GM21381 (cell line): ENCODE measurements around the gene TOMM6.
A peak's percentile ranks its signal among the peaks of the same experiment; 100 is the strongest.
"Not testable (repeated sequence)": the region's sequence is repeated elsewhere in the genome, so short reads cannot be mapped to it uniquely, and the experiment has no call there.

Source experiments
- ATAC-seq: cut with Tn5 transposase; IDR thresholded peaks from one replicate; pipeline ENCODE4 v1.9.1; 2021; ENCODE audit warnings: mild to moderate bottlenecking, moderate library complexity; ENCODE audit not compliant: unreplicated experiment

The TOMM6 gene

DNA sequence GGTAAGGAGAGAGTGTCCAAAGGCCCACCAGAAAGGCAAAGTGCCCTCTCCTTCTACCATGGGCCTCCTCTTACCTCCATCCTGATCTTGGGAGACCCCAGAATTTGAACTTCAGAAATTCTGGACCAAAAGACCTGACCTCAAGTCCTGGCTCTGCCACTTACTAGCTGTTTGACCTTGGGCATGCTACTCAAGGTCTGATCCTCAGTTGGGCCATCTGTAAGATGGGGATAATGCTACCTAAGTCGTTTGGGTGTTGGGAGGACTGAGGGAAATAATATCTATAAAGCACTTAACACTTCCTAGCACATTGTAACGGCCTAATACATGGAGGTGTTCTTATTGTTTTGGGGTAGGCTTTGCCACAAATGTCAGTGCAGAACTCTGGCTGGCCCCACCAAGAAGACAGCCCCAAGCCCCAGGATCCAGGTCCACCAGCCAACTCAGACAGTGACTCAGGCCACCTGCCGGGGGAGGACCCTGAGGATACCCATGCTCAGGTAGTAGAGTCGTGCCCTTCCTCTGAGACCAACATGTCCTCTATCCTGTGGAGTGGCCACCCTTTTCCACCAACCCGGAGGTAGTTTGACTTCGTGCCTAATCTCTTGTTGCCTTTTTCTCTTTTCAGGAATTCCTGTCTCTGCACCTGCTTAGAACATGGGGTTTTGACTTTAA is 4.3 kb upstream of the TOMM6 start:
- no peak for ATAC-seq

DNA sequence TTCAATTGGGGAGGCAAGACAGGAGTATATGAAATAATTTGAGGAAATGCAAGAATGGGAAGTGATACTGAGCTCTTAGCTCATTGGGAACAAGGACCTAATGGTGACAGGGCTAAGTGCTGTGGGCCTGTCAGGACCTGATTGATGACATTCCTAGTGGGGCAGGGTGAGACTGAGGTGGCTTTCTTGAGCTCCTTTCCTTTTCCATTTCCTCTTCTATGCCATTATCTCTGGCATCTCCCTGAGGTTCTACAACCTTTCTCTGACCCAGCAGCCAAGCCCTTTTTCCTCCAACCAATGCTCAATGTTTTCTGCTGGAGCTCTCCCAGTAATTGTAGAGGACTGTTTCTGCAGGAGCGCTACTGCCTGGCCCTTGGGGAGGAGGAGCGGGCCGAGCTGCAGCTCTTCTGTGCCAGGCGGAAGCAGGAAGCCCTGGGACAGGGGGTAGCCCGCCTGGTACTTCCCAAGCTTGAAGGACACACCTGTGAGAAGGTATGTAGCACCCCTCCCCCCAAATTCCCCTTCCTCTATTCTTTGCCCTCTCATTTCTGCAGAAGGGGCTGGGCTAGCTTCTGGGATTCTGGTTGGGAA is 2.8 kb upstream of the TOMM6 start:
- ATAC-seq, result no peak

DNA sequence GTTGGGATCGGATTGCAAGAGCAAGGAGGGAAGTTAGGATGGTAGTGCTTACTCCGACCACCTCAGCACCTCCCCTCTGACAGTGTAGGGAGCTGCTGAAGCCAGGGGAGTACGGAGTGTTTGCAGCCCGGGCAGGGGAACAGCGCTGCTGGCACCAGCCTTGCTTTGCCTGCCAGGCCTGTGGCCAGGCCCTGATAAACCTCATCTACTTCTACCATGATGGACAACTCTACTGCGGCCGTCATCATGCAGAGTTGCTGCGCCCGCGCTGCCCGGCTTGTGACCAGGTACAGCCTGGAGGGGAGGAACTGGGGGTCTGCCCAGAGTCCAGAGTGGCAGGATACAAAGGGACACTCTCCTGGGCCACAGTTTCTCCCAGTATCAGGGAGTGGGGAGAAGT is 2.2 kb upstream of the TOMM6 start:
- ATAC-seq, result no peak

DNA sequence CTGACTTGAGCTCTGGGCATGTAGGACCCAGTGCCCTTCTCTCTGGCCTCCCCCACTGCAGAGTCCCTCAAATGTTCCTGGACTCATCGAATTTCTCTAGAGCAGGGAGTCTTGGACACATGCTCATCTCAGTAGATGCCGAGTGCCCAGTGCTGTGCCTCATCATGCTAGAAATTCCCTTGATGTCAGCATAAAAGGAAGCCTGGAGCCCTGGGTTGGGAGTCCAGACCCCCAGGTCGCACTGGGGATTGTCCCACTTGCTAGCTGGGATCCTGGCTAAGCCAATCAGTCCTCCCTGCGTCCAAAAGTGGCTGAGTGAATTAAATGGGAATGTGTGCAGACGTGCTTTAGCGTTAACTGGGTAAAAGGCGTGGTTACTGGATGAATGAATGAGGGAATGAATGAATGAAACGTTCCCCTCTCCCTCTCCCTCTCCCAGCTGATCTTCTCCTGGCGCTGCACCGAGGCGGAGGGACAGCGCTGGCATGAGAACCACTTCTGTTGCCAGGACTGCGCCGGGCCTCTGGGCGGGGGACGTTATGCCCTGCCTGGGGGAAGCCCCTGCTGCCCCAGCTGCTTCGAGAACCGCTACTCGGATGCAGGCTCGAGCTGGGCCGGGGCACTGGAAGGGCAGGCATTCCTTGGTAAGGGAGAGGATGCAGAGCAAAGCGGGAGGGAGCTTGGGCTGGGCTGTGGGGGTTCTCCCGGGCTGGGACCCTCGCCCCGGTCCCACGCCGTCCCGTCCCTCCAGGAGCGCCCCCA is 1.6 kb upstream of the TOMM6 start:
- ATAC-seq, result no peak

DNA sequence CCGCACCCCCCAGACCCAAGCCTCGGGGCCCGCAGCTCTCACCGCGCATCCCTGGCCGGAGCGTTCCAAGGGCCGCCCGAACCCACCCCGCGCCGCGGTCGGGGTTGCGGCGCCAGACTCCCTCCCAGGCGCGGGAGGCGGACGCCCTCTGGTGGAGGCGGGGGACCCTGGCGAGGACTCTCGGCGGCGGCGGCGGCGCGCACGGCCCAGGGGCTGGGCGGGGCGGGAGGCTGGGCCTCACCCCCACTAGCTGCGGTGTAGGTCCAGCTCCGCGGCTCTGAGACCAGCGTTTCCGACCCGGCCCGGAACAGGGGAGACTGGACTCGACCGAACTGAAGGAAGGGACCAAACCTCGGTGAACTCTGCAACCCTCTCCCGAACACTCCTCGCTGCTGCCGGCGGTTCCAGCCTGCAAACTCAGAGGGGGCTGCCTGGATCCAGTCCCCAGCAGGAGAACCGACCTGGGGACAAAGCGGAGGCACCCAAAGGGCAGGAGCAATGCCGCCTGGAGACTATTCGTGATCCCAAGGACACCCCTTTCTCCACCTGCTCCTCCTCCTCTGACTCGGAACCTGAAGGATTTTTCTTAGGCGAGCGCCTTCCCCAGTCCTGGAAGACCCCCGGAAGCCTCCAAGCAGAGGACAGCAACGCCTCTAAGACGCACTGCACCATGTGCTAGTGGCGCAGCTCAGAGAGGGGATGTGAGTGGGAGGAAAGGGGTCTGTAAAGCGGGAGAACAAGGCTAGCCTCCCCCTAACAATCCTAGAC is 859 bp upstream of the TOMM6 start:
- ATAC-seq, result peak; percentile 57

DNA sequence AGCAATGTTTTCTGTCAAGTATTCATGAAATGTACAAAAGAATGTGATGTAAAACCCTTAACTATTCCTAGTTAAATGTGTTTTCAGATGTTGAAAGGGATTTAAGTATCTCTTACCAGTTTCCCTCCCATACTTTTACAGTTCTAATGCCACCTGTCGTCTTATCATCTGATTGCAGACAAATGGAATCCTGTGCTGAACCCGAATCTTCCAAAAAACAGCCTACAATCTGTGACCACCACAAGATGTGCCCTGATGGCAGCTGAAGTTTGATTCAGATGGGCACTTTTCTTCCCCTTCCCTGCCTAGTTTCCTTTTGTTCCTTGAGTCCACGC is 1.9 kb downstream of the TOMM6 start:
- no peak for ATAC-seq

DNA sequence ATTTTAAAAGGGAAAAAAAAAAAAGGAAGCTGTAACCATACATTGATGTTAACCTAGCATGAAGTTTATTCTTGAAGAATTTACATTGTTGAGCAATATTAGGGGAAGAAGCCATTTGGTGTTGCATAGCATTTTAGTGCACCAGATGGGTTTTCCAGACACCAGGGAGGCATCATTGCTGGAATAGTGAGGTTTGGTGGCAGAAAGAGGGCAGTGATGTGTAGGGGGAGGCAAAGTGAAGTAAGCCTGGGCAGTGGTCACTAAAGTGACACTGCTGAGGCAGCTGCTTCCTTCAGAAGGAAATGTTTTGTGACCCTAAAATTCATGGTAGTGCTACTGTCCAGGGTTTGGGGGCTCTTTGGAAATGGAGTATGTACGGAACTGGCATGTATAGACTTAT is 2.6 kb downstream of the TOMM6 start:
- ATAC-seq, result no peak

DNA sequence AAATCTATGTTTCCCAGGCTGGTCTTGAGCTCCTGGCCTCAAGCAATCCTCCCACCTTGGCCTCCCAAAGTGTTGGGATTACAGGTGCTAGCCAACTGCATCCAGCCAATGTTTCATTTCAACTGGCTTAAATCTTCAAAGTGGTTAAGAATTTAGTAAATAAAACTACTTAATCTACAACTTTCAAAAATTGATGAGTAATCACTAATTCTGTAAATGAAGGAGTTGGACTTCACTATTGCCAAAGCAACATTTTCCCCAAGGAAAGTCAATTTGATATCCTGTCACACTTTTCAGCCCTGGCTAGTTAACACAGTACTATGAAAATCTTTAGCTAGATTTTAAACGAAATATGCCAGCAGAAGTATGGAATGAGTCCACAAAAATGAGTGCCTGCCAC is 3.8 kb downstream of the TOMM6 start:
- no peak for ATAC-seq

DNA sequence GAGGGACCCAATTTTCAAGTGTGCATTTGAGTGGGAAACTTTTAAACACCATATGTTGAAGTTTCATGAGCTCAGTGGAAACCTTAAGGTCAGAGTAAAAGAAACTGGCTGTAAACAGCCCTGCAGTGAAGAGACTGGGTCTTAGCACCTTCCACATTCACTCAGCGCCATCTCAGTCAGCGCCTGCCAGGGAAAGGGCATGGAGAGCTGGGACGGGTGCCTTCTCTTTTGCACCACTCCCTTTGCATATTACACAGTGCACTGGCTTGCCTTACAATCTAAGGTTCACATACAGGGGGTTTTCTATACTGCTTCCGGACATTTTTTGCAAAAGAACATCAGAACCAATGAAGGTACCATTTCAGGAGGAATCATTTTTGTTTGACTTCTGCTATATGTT is 4.5 kb downstream of the TOMM6 start:
- ATAC-seq, result no peak

DNA sequence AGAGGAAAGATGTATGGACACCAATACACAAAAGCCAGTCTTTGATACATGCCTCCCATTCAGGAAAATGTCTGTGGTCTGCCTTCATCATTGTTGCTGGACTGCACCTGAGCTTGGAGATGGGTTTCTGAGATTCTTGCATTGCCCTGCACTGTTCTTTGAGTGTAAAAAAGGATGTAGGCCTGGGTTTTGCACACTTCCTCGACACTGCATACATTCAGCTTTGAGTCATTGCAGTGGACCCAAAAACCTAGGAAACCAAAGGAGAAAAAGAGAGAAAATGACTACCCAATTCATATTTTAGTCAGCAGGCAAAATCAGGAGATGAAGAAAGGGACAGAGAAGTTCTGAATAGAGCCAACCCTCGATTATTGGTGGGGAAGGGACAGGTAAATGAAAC is 9.0 kb downstream of the TOMM6 start:
- no peak for ATAC-seq

DNA sequence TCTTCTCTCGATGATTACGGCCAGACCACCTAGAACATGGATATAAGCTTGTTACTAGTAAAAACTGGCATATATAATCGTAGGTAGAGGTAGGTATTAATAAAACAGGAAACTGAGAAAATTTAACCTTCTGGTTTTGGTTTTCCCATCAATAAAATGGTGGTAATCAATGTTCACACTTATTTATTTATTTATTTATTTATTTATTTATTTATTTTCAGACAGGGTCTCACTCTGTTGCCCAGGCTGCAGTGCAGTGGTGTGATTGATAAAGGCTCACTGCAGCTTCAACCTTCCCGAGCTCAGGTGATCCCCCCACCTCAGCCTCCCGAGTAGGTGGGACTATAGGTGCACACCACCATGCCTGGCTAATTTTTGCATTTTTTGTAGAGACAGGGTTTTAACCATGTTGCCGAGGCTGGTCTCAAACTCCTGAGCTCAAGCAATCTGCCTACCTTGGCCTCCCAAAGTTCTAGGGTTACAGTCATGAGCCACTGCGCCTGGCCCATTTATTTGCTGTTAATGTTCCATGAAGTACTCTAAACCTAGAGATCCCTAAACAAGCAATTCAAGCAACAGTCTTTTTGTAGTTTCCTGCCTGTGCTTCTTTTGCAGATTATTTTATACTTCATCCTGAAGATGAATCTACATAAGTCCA is 11.5 kb downstream of the TOMM6 start:
- ATAC-seq, result no peak

DNA sequence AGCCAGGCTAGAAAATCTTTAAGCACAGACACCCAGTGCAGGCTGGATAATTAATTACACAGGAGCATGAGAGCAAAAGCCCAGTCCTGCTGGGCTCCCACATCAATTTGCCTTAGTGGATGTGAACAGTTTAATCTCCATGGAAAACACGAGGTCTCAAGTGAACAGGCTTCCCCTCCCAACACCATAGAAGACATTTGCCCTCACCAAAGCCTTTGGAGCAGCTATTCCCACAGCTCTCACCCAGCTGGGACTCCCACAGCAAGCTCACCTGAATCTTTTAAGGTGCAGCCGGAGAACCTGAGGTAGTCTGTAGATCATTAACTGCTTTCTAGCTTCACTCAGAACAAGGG is 12.0 kb downstream of the TOMM6 start:
- ATAC-seq, result no peak

DNA sequence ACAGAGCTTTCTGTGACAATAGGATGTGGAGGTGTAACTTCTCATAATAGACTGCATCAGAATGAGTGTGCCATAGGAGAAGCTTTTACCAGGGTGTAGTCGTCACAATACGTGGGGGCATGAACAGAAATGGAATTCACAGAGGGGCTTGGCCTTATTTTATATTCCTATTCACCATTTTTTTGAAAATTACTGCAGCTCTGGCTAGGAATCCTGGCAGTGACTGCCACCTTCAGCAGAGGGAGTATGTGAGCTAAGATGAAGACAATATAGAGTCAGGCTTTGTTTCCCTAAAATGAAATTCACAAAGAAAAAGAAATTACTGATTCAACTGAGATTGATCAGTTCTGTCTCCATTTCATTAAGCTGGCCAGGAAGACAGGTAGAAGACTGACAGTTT is 13.9 kb downstream of the TOMM6 start:
- no peak for ATAC-seq

DNA sequence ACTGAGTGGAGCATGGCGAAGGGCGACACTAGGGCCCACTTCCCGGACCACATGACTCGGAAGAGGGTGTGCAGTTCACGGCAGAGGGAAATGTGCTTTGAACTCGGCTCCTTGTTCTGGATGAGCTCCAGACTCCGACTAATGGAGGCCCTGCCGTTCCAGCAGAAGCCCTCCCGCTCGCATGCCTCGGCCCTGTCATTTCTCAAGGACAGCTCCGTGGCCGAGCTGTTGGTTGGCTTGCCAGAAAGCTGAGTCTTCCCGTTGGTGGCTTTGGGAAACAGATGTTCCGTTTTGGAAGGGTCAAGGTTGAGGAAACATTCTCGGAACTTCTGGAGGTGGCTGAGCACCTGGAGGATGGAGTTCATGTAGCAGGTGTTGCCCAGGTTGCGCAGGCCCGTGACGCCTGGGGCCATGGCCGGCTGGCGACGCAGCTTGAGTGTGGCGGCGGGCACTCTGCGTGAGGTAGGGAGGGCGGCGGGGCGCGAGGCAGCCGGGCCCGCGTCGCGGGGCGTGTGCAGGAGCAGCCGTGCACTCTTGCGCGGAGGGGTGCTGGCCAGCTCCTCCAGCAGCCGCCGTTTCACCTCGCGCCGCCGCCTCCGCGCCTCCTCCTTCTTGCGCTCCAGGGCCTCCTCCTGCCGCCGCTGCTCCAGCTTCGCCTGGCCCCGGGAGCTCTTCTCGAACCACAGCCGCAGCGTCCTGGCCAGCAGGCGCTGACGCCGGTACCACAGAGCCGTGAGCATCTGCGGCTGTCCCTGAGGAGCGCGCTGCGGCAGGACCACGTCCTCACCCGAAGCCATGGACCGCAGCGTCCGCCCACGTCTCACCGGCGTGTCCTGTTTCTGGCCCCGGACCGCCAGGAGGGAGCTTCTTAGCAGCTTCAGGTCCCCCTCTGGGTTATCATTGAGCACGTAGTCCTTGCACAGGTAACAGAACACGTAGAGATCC is 18.6 kb downstream of the TOMM6 start:
- ATAC-seq, result no peak

DNA sequence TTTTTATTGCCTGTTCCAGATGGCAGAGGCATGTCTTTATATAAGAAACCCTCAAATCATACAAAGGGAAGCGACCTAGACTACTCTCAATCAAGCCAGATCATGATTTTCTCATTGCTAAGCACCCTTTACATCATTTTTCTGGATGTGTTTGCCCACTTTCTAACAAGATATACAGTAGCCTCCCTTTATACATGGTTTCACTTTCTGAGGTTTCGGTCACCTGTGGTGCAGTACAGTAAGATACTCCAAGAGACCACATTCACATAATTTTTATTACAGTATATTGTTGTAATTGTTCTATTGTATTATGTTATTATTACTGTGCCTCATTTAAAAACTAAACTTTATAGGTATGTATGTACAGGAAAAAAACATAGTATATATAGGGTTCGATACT is 23.6 kb downstream of the TOMM6 start:
- ATAC-seq, result no peak

DNA sequence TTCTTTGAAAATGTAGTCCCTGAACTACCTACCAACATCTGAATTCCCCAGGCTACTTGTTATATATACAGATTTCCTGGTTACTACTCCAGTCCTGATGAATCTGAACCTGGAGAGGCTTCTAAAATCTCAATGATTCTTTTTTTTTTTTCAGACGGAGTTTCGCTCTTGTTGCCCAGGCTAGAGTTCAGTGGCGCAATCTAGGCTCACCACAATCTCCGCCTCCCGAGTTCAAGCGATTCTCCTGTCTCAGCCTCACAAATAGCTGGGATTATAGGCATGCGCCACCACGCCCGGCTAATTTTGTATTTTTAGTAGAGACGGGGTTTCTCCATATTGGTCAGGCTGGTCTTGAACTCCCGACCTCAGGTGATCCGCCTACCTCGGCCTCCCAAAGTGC is 24.5 kb downstream of the TOMM6 start:
- not testable (repeated sequence) for ATAC-seq

DNA sequence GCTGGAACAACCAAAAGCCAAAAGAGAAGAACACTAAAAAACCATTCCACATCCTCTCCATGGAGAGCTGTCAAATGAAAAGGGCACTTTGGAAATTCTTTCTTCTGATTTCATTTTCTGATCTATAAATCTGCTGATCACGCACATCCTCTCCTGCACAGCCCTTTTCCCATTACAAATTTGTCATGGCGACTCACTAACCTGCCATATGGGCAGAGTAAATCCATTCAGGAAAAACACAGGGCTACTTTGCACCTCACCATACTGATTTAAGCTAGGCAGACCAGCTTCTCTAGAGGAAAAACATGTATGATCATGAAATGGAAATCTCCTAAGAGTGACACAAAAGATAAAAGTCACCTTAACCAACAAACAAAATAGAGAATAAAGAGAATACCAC is 26.0 kb downstream of the TOMM6 start:
- ATAC-seq, result no peak

DNA sequence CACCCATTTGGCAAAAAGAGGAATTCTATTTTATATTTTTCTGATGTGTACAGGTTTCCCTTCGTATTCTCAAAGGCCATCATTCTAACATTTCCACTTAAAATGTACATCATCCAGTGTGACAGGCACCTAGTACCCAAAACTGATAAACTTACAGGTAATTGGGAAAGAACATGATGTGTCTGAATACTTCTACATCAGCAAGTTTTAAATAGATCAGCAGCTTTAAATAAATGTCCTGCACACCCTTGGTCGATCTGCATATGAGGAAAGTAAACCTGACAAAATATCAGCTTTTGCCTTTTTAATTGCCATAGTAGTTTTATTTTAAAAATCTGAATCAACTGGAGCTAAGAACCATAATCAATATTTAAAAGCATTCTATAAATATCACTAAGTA is 26.5 kb downstream of the TOMM6 start:
- no peak for ATAC-seq

DNA sequence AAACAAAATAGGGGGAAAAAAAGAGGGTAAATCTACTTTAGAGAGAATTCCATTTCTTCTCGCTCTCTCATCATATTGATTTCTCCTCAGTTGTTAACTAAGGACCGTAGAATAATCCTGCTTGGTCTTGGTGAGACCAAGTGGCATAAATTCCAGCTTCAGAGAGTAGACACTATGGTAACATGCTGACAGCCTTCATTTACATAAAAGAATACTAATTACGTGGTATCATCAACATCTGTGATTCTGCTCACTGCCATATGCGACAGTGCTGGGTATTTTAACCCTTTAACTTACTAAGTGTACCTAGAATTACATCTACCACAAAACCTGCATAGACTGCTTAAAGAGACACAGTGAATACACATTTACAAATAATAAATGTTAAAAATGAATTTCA is 27.1 kb downstream of the TOMM6 start:
- ATAC-seq, result no peak

DNA sequence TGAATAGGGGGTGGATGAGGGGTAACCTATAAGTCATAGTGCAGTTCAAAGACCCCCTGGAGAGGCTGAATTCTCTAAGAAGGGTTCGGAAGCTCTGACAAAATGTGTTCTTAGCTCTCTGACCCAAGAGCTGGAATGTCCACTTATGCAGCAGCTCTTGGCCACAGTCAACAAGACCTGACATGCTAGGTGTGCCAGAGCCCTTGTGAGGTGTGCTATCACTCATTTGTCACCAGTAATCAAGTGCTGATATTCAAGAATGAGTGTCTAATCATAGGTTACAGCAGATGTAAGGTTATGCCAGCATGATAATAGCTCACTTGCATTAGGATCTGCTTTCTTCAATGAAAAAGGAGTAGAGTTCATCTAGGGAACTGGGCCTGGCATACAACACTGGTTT is 28.1 kb downstream of the TOMM6 start:
- ATAC-seq, result no peak
